Kidney (tissue), 14 donors: ENCODE measurements around the gene WDR17. TPM values are rescaled to one million over a fixed set of nuclear protein-coding genes. Genes with fewer than 3 reads are reported as not detected.
"Not testable (repeated sequence)": the region's sequence is repeated elsewhere in the genome, so short reads cannot be mapped to it uniquely, and the experiment has no call there.

ENCODE experiments used
- DNase-seq, 5 donors: peaks; one replicate each; pipeline ENCODE4 v3.0.0-alpha.2; 2013 to 2020
- FAIRE-seq: peaks from 2 replicates; lab custom pipeline; 2012; peaks lifted over from hg19 to GRCh38; lab: Jason Lieb, UNC
- H3K27ac ChIP-seq, 2 donors: one replicate each; pipeline ENCODE4 v1.7.0; 2013; ENCODE audit warnings: low read depth in 2 of 2, low read length in 2 of 2, inconsistent platforms in 1 of 2
- H3K27me3 ChIP-seq: one replicate; pipeline ENCODE4 v1.7.1; 2013; ENCODE audit warnings: low read length, inconsistent platforms; ENCODE audit not compliant: control insufficient read depth, insufficient read depth
- H3K36me3 ChIP-seq, 3 donors: one replicate each; pipeline versions ENCODE4 v1.7.0 to v1.7.1; 2013; ENCODE audit warnings: low read length in 3 of 3, control low read depth in 1 of 3, inconsistent platforms in 1 of 3; ENCODE audit not compliant: insufficient read depth in 3 of 3, control insufficient read depth in 2 of 3
- H3K4me1 ChIP-seq, 3 donors: one replicate each; pipeline versions ENCODE4 v1.7.0 to v1.7.1; 2013; ENCODE audit warnings: low read length in 3 of 3, inconsistent platforms in 1 of 3, low read depth in 1 of 3; ENCODE audit not compliant: control insufficient read depth in 2 of 3, insufficient read depth in 2 of 3
- H3K4me3 ChIP-seq, 3 donors: one replicate each; pipeline versions ENCODE4 v1.7.0 to v1.8.1; 2013; ENCODE audit warnings: low read length in 3 of 3, control low read depth in 1 of 3, inconsistent platforms in 1 of 3
- H3K9ac ChIP-seq, 3 donors: one replicate each; pipeline versions ENCODE4 v1.7.0 to v1.7.1; 2013; ENCODE audit warnings: low read length in 3 of 3, control low read depth in 1 of 3, inconsistent platforms in 1 of 3
- H3K9me3 ChIP-seq, 3 donors: one replicate each; pipeline versions ENCODE4 v1.7.0 to v1.7.1; 2013; ENCODE audit warnings: low read length in 3 of 3, control low read depth in 1 of 3, inconsistent platforms in 1 of 3; ENCODE audit not compliant: control insufficient read depth in 2 of 3, insufficient read depth in 1 of 3
- intact Hi-C: fragments of 100-400 bp; cut with DNase I; formaldehyde crosslinking; loops from one replicate; pipeline ENCODE4 v1.11.1; 2022
- polyA plus RNA-seq: library from polyadenylated mRNA; stranded (reverse); fragments of 350-450 nt; fragmentation: Illumina TruSeq; extraction: RNeasy Lipid Tissue Mini Kit (QIAGEN cat#74804); gene quantifications from one replicate; pipeline ENCODE4 v1.2.3, GENCODE V29; 2014; ENCODE audit warnings: low read depth, low replicate concordance; ENCODE audit not compliant: insufficient read depth
- total RNA-seq: library from RNA; stranded (reverse); fragmentation: NEBNext Ultra II Directional; extraction: Animal tissue kit (Norgen Biotek cat#: 25700); gene quantifications from one replicate; pipeline ENCODE4 v1.2.1, GENCODE V29; 2021
- TF ChIP-seq, protein P1 (sequence below): IDR thresholded peaks from 3 replicates; pipeline ENCODE4 v1.5.1; 2012; ENCODE audit warnings: mild to moderate bottlenecking, moderate library complexity, borderline replicate concordance; ENCODE audit not compliant: insufficient read depth; ENCODE audit errors: extremely low read depth
- donor health status: control.
- donor health status: control.
- donor health status: control.
- donor health status: control.
- donor health status: control.
- donor health status: DM: yes; HTN: yes; CAD: no.
- donor health status: Normal renal cell carcinoma (clear cell type).

WDR17 gene
- total and polyA plus RNA-seq, 2 donors from 2014 or later: 1.4 to 6.4 TPM

DNA sequence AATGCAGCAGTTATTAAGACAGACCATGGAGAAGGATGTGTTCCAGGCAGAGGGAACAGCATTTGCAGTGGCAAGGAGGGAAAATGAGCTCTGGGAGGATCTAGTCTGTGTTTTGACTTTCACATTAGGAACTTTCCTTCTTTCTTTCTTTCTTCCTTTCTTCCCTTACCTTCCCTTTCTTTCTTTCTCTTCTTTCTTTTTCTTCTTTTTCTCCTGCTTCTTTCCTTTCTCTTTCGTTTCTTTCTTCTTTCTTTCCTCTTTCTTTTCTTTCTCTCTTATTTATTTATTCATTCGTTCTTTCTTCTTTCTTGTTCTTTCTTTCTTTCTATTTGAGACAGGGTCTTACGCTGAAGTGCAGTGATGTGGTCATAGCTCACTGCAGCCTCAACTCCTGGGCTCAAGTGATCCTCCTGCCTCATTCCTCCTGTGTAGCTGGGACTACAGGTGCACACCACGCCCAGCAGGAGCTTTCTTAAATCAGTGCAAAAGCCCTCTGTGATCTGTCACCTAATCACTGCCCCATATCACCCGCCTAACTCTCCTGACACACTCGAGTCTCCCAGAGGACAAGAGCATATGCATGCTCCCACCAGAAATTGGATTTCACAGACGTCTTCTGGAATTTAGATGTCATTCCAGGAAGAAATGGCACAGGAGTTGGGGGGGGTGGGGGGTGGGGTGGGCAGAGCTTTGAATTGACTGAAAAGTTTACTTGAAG, 145.1 kb downstream of the WDR17 start:
- Histone ChIP-seq H3K4me3 (no peak overlapping the region), H3K27me3 (no peaks in the 10 kb centered on the region), H3K9ac (no peak overlapping the region), H3K9me3 (peaks cover 0 to 3% (median 0%) of the 10 kb centered on the region in 3 donors), H3K36me3 (no peaks in the 10 kb centered on the region), H3K4me1 (no peaks in the 10 kb centered on the region), H3K27ac (no peak overlapping the region)
- intact Hi-C loops: no loop called here
- DNase-seq (no peak), FAIRE-seq (no peak)
- TF ChIP-seq, protein P1, sequence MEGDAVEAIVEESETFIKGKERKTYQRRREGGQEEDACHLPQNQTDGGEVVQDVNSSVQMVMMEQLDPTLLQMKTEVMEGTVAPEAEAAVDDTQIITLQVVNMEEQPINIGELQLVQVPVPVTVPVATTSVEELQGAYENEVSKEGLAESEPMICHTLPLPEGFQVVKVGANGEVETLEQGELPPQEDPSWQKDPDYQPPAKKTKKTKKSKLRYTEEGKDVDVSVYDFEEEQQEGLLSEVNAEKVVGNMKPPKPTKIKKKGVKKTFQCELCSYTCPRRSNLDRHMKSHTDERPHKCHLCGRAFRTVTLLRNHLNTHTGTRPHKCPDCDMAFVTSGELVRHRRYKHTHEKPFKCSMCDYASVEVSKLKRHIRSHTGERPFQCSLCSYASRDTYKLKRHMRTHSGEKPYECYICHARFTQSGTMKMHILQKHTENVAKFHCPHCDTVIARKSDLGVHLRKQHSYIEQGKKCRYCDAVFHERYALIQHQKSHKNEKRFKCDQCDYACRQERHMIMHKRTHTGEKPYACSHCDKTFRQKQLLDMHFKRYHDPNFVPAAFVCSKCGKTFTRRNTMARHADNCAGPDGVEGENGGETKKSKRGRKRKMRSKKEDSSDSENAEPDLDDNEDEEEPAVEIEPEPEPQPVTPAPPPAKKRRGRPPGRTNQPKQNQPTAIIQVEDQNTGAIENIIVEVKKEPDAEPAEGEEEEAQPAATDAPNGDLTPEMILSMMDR: no peak

DNA sequence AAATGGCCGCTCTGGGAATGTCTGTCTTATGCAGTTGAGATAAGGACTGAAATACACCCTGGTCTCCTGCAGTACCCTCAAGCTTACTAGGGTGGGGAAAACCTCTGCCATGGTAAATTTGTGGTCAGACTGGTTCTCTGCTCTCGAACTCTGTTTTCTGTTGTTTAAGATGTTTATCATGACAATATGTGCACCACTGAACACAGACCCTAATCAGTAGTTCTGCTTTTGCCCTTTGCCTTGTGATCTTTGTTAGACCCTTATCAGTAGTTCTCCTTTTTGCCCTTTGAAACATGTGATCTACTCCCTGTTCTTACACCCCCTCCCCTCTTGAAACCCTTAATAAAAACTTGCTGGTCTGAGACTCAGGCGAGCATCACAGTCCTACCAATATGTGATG, 146.7 kb downstream of the WDR17 start:
- H3K27me3 ChIP-seq, H3K36me3 ChIP-seq, H3K9ac ChIP-seq, H3K9me3 ChIP-seq, H3K4me3 ChIP-seq, DNase-seq, H3K27ac ChIP-seq, FAIRE-seq, intact Hi-C loops, H3K4me1 ChIP-seq: not testable (repeated sequence)

DNA sequence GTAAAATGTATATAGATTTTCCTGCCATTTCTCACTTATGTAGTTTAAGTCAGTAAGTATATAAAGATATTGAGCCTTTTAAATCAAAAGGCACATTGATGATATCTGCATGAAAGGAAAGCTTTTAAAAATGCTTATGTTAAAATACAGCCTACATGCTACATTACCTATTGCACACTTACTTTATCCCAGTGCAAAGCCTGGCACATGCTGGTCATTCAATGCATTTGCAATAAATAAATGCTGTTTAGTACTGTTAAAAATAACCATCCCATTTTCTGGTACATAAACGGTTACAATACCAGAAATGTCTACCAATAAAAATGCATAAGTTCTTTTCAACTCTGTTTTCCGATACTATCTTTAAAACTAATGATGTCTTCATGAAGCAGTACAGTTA, 151.9 kb downstream of the WDR17 start:
- Histone ChIP-seq H3K9me3 (peaks cover 0 to under 1% (median 0%) of the 10 kb centered on the region in 3 donors), H3K4me1 (no peaks in the 10 kb centered on the region), H3K27me3 (no peaks in the 10 kb centered on the region), H3K36me3 (no peaks in the 10 kb centered on the region), H3K4me3 (no peak overlapping the region), H3K9ac (no peak overlapping the region), H3K27ac (no peak overlapping the region)
- TF ChIP-seq, protein P1: no peak
- FAIRE-seq (no peak), DNase-seq (no peak)
- intact Hi-C loops: no loop called here

GRCh38 chr4:176222149-176222548, 156.5 kb downstream of the WDR17 start:
- H3K4me3 ChIP-seq: no peak overlapping the region
- FAIRE-seq: no peak
- intact Hi-C loops: no loop called here
- no peaks in the 10 kb centered on the region for H3K9me3 ChIP-seq
- no peaks in the 10 kb centered on the region for H3K27me3 ChIP-seq
- no peaks in the 10 kb centered on the region for H3K4me1 ChIP-seq
- no peak for DNase-seq
- no peak overlapping the region for H3K9ac ChIP-seq
- no peaks in the 10 kb centered on the region for H3K36me3 ChIP-seq
- no peak overlapping the region for H3K27ac ChIP-seq
- TF ChIP-seq, protein P1: no peak
